Epithelial cell of proximal tubule (primary cell): ENCODE measurements around the gene TMEM170A. TPM values are rescaled to one million over a fixed set of nuclear protein-coding genes. Genes with fewer than 3 reads are reported as not detected.
"Not testable (repeated sequence)": the region's sequence is repeated elsewhere in the genome, so short reads cannot be mapped to it uniquely, and the experiment has no call there.

ENCODE experiments used
- DNase-seq: peaks from one replicate; pipeline ENCODE4 v3.0.0-alpha.2; 2011; ENCODE audit warnings: low read depth
- H3K4me3 ChIP-seq: 2 replicates; pipeline ENCODE4 v1.5.1; 2011; ENCODE audit warnings: low read depth, mild to moderate bottlenecking, low read length
- CTCF ChIP-seq: conservative IDR thresholded peaks from 2 replicates; pipeline ENCODE4 v1.5.1; 2012; ENCODE audit warnings: low read depth, mild to moderate bottlenecking, low read length
- total RNA-seq: library from RNA; depleted of rRNA; stranded (reverse); fragments of >200 nt; gene quantifications from 2 replicates; pipeline ENCODE4 v1.2.3, GENCODE V29; 2015

TMEM170A gene
- total RNA-seq, 1 donor from 2014 or later, result 28.8 TPM

GRCh38 chr16:75472908-75473877 is 8.7 kb upstream of the TMEM170A start:
- no peak overlapping the region for H3K4me3 ChIP-seq
- TF ChIP-seq CTCF, result no peak
- DNase-seq, result no peak

GRCh38 chr16:75471723-75472633 is 7.5 kb upstream of the TMEM170A start:
- no peak overlapping the region for H3K4me3 ChIP-seq
- no peak for DNase-seq
- peak; percentile 78 for TF ChIP-seq CTCF

GRCh38 chr16:75466760-75467159 is 2.3 kb upstream of the TMEM170A start:
- DNase-seq, result no peak
- TF ChIP-seq CTCF, result no peak
- no peak overlapping the region for H3K4me3 ChIP-seq

- DNase-seq, result not testable (repeated sequence)
These were observed 934 bp downstream of the TMEM170A start for GRCh38 chr16:75463389-75464121.

GRCh38 chr16:75462806-75463205 is 1.7 kb downstream of the TMEM170A start:
- no peak for TF ChIP-seq CTCF
- no peak for DNase-seq
- H3K4me3 ChIP-seq, result peak overlapping the region; percentile 91

More at GRCh38 chr16:75463389-75464121, 934 bp downstream of the TMEM170A start:
- H3K4me3 ChIP-seq, result peak overlapping the region; percentile 91

GRCh38 chr16:75461575-75461974 is 2.9 kb downstream of the TMEM170A start:
- H3K4me3 ChIP-seq, result no peak overlapping the region
- no peak for TF ChIP-seq CTCF
- no peak for DNase-seq
